Smooth muscle cell of bladder (primary cell): ENCODE data around the gene GP1BB. TPM values are rescaled to one million over a fixed set of nuclear protein-coding genes. Genes with fewer than 3 reads are reported as not detected.

Source experiments
- total RNA-seq: library from RNA; depleted of rRNA; stranded (reverse); fragments of >200 nt; gene quantifications from 2 replicates; pipeline ENCODE4 v1.2.3, GENCODE V29; 2014

The GP1BB gene
- 1.00 and 1.5 TPM in 2 replicates for total RNA-seq

DNA sequence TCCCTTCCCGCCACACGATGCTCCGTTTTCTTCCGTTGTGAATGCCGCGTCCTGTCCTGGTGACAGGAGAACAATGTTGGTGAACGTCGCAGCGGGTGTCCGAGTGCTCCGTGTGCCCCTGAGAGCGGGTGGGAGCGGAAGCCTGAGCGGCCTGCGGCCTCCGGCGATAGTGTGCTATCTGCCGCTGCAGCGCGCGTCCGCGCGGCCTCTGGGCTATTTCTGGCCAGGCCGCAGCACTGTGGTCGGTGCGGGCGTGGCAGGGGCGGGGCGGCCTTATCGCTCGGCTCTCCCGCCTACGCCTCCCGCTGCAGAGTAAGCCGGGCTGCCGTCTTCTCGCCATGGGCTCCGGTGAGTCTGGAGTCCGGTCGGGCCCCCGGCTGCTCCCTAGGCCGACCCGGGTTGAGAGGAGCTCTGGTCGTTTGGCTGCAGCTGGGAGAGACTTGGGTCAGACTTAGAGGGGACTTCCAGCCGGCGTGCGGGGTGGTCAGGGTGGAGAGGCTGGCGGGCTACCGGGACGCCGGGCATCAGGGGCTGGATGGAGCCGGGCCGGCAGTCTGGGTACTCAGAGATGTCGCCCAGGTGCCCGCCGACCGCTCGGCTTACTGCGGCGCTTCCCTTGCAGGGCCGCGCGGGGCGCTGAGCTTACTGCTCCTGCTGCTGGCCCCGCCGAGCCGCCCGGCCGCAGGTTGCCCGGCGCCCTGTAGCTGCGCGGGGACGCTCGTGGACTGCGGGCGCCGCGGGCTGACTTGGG, at the start of gene GP1BB:
TSS of gene GP1BB (plus strand) at position 308 of the 751 bp plus-strand sequence. CDS start at position 339, 31 bp downstream.

DNA sequence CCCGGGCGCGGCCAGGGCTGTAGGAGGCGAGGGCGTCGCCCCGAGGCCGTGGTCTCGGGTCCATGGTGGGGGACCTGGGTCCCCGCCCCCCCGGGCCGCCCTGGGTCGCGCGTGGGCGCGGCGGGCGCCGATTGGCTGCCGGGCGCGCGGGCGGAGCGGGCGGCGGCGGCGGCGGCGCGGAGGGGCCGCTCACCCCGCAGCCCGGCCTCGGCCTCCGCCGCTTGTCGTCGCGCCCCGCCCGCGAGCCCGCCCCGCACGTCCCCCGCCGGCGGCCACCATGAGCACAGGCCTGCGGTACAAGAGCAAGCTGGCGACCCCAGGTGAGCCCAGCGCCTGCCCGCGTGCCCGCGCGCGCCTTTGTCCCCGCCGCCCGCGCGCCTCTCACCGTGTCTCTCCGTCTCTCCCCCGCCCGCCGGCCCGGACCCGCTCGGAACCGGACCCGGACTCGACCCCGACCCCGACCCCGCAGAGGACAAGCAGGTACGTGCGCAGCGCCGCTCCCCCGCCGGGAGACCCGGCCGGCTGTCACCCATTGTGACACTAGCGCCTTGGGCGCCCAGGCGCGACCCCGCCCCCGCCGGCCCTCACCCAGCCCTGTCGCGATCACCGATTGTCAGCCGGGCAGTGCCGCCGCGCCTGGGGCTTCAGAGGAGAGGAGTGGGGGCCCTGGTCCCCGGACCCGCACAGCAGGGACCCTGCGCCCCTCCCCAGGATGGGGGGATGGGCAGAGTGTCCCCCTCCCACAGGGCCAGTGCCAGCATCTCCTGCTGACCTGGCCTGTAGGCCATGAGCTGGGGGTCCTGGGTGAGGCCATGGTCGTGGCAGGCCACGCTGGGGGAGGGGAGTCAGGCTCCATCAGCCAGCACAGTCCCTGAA, 8.8 kb upstream of the GP1BB start, which contains the start of gene SEPTIN5:
TSS of gene SEPTIN5 (plus strand) at position 192 of the 876 bp plus-strand sequence. CDS start at position 278, 86 bp downstream.

GRCh38 chr22:19760058-19760950, 37.0 kb downstream of the GP1BB start, which contains the start of gene TBX1:
Gene TBX1, plus strand, starts transcription at chr22:19760778. Its CDS starts 66 bp downstream, at chr22:19760844.

Other genes starting within 250 kb of the GP1BB start
- gene UFD1, start 244.3 kb upstream of the GP1BB start, total RNA-seq = 51.5 and 57.0 TPM in 2 replicates
- gene CDC45, start 243.6 kb upstream of the GP1BB start, total RNA-seq = 1.7 and 3.1 TPM in 2 replicates
- gene CLDN5, start 199.1 kb upstream of the GP1BB start, total RNA-seq = 0.28 and 2.5 TPM in 2 replicates
- 10.0 and 22.6 TPM in 2 replicates for gene SEPTIN5, start 9.0 kb upstream of the GP1BB start, total RNA-seq
- not detected in 2 replicates for gene TBX1, start 37.2 kb downstream of the GP1BB start, total RNA-seq
- 4.4 and 5.2 TPM in 2 replicates for gene GNB1L, start 131.3 kb downstream of the GP1BB start, total RNA-seq
- 5.7 and 8.0 TPM in 2 replicates for gene RTL10, start 131.3 kb downstream of the GP1BB start, total RNA-seq
- gene COMT, start 218.2 kb downstream of the GP1BB start, total RNA-seq = 237 and 344 TPM in 2 replicates
- gene TXNRD2, start 218.3 kb downstream of the GP1BB start, total RNA-seq = 18.5 and 21.9 TPM in 2 replicates